ENCODE results near the gene ARHGEF11. TPM values are rescaled to one million over a fixed set of nuclear protein-coding genes. Genes with fewer than 3 reads are reported as not detected.

The ARHGEF11 gene
- total RNA-seq, 2 experiments from 2014 or later: 1.4 to 1.8 TPM

- CTCF ChIA-PET: interaction anchor here (0.7 kb wide), 1 partner anchor 76 kb away, joined by 3 read pairs; no protein-coding TSS in a partner anchor
- peaks cover 4% of the 10 kb centered on the region for H3K4me1 Mint-ChIP-seq (ENCODE audit: low read depth)
- H3K27me3 Mint-ChIP-seq: peaks cover 10% of the 10 kb centered on the region
- H3K9me3 Mint-ChIP-seq: no peaks in the 10 kb centered on the region
- H3K27ac Mint-ChIP-seq: no peak overlapping the region
- POLR2A ChIA-PET: no interaction called here
- no peak for ATAC-seq
- intact Hi-C loops (cut with micrococcal nuclease): no loop called here
- H3K4me3 Mint-ChIP-seq: no peak overlapping the region
- no peak for DNase-seq
- no peaks in the 10 kb centered on the region for H3K36me3 Mint-ChIP-seq (ENCODE audit: low read depth)
- TF ChIP-seq CTCF (IDR thresholded peaks at IDR 0.05): no peak
Observed at GRCh38 chr1:156935505-156936128, 109.9 kb downstream of the ARHGEF11 start.

GRCh38 chr1:156933136-156933535 lies 112.4 kb downstream of the ARHGEF11 start:
- DNase-seq (no peak), ATAC-seq (no peak)
- peaks cover 4% of the 10 kb centered on the region for H3K4me1 Mint-ChIP-seq (ENCODE audit: low read depth)
- H3K27ac Mint-ChIP-seq: no peak overlapping the region
- no peaks in the 10 kb centered on the region for H3K36me3 Mint-ChIP-seq (ENCODE audit: low read depth)
- no peak overlapping the region for H3K4me3 Mint-ChIP-seq
- intact Hi-C loops (cut with micrococcal nuclease): no loop called here
- no peak for TF ChIP-seq CTCF (IDR thresholded peaks at IDR 0.05)
- ChIA-PET CTCF (interaction anchor here (1.4 kb wide), 1 partner anchor 23 kb away, joined by 3 read pairs; no protein-coding TSS in a partner anchor), POLR2A (no interaction called here)
- no peaks in the 10 kb centered on the region for H3K9me3 Mint-ChIP-seq
- peaks cover 25% of the 10 kb centered on the region for H3K27me3 Mint-ChIP-seq

- intact Hi-C loops (cut with micrococcal nuclease): no loop called here
- ChIA-PET POLR2A (interaction anchor here (0.9 kb wide), 1 partner anchor 34 kb away, joined by 5 read pairs; no protein-coding TSS in a partner anchor), CTCF (interaction anchor here (0.7 to 1.4 kb wide), 5 partner anchors 12 to 243 kb away, joined by 3 to 5 read pairs (median 3); partner anchors contain the start of gene LRRC71)
- ATAC-seq (no peak), DNase-seq (no peak)
- TF ChIP-seq CTCF (IDR thresholded peaks at IDR 0.05): no peak
- peaks cover 12% of the 10 kb centered on the region for H3K4me1 Mint-ChIP-seq (ENCODE audit: low read depth)
- no peaks in the 10 kb centered on the region for H3K36me3 Mint-ChIP-seq (ENCODE audit: low read depth)
- H3K27me3 Mint-ChIP-seq: peaks cover 34% of the 10 kb centered on the region
- no peaks in the 10 kb centered on the region for H3K9me3 Mint-ChIP-seq
- H3K27ac Mint-ChIP-seq: no peak overlapping the region
- no peak overlapping the region for H3K4me3 Mint-ChIP-seq
Observed at GRCh38 chr1:156931974-156932710, 113.4 kb downstream of the ARHGEF11 start.

GRCh38 chr1:156931211-156931952 lies 114.2 kb downstream of the ARHGEF11 start:
- no peaks in the 10 kb centered on the region for H3K9me3 Mint-ChIP-seq
- H3K4me3 Mint-ChIP-seq: no peak overlapping the region
- ChIA-PET POLR2A (interaction anchor here (0.9 kb wide), 1 partner anchor 34 kb away, joined by 5 read pairs; no protein-coding TSS in a partner anchor), CTCF (interaction anchor here (0.7 to 1.4 kb wide), 4 partner anchors 11 to 242 kb away, joined by 3 to 4 read pairs (median 3); partner anchors contain the start of gene LRRC71)
- H3K27me3 Mint-ChIP-seq: peaks cover 41% of the 10 kb centered on the region
- ATAC-seq: no peak
- H3K36me3 Mint-ChIP-seq (ENCODE audit: low read depth): no peaks in the 10 kb centered on the region
- DNase-seq: no peak
- intact Hi-C loops (cut with micrococcal nuclease): no loop called here
- no peak overlapping the region for H3K27ac Mint-ChIP-seq
- no peak for TF ChIP-seq CTCF (IDR thresholded peaks at IDR 0.05)
- peaks cover 14% of the 10 kb centered on the region for H3K4me1 Mint-ChIP-seq (ENCODE audit: low read depth)

Measured in activated CD8-positive, alpha-beta T cell treated with anti-CD3 and anti-CD28 coated beads for 36 hours (primary cell).